Stimulated activated CD4-positive, alpha-beta T cell treated with anti-CD3 and anti-CD28 coated beads, Interleukin-4, amount 100 ng/mL, for 24 hours (primary cell): ENCODE data around the gene GALNT18.

Source experiments
- DNase-seq: peaks from one replicate; pipeline ENCODE4 v3.0.0-alpha.2; 2020

The GALNT18 gene

DNA sequence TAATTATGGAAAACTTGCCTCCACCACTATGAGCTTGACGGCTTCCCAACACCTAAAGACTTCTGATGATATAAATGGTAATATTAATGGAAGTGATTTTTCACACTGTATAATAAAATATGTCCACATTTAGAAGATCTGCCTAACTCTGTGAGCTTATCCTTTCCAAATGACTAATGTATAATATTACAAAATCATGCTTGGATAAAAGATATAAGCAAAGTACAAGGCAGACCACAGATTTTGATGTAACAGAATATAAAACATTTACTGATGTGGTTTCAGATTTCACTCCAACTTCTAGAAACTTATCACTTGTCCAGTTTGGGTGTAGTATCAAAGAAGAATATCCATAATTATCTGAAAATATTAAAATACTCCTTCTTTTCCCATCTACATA, 36.9 kb downstream of the GALNT18 start:
- DNase-seq, result no peak

- DNase-seq, result no peak
These were observed 37.3 kb downstream of the GALNT18 start for GRCh38 chr11:11584530-11584810.

- no peak for DNase-seq
These were observed 37.8 kb downstream of the GALNT18 start for GRCh38 chr11:11583801-11584529.

GRCh38 chr11:11582011-11582701, 39.6 kb downstream of the GALNT18 start:
- DNase-seq, result no peak

DNA sequence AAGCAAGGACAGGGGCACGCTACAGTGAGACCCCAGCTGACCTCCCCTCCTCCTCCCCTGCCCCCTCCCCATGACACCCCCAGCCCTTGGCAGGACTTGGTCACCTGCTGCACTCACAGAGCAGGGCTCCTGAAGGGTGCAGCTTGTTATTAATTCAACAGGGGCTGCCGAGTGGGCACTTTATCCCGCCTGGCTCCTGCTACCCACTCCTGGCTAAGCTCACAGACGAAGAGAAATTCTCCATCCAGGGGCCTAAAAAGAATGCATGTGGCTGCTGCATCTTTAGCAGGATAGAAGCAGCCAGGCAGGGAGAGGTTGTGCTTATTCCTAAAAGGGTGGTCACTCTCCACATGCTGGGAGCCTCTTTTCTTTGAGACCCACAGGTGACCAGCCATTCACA, 40.3 kb downstream of the GALNT18 start:
- no peak for DNase-seq

DNA sequence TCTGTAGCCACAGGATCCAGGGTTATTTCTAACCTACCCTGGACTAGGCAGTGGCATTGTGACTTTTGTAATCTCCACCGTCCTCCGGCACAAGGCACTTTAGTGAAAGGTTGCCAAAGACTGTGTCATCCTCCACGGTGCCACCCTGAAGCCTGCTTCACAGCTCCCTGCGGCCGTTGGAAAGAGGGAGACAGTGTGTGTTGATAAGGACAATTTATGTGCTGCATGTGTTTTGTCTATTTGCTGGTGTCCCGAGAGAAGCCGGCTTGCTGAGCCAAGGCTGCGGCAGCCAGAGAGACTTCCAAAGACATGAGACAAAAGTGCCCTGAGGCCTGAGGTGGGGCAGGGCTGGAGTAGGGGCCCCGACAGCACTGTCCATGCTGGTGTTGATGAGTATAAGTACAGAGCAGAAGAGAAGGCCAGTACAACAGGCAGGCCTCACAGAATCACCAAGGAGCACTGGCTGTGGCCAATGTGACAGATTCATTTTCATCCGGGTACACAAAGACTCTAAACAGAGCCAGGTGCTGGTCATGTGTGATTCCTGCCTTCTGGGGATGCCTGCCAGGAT, 40.9 kb downstream of the GALNT18 start:
- no peak for DNase-seq

- no peak for DNase-seq
These were observed 41.8 kb downstream of the GALNT18 start for GRCh38 chr11:11580012-11580411.

DNA sequence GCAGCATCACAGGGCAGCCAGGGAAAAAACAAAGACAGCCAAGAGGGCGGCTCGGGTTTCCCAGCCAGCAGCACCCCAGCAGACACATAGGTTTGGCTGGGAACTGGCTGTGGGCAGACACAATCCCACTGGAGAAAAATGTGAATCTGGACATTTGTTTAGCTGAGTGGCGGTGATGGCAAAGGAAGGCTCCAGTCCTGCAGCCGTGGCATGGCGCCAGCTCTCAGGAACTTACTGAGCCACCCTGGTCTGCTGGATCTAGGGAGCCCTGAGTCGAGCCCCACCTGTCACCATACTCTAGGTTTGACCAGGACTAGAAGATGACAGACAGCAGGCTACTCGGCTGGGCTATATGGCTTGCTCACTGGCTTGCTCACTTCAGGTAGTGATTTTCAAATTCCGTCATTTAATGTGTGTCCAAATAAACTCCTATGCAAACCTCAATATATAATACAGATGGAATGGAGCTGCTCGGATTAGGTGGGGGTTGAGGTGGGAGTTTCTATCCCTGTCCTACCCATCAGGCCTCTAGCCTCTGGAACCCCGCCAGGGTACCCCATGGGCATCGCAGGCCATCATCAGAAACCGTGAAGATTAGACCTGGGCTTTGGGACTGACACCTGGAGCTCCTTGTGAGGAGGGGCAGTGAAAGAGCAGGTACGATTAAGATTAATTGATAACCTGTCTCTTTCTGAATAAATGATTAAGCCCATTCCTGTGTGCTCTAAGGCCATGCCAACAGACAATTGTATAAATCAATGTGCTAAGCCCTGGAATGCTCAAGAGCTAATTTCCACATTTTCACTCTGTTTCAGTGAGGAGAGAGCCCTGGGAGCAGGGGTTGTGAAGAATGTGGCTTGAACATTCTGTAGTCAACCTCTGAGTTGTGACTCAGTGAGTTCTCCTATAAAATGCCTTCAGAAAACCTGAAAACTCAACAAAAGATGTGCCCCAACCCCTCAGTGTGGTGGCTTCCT, 42.5 kb downstream of the GALNT18 start:
- DNase-seq, result no peak

DNA sequence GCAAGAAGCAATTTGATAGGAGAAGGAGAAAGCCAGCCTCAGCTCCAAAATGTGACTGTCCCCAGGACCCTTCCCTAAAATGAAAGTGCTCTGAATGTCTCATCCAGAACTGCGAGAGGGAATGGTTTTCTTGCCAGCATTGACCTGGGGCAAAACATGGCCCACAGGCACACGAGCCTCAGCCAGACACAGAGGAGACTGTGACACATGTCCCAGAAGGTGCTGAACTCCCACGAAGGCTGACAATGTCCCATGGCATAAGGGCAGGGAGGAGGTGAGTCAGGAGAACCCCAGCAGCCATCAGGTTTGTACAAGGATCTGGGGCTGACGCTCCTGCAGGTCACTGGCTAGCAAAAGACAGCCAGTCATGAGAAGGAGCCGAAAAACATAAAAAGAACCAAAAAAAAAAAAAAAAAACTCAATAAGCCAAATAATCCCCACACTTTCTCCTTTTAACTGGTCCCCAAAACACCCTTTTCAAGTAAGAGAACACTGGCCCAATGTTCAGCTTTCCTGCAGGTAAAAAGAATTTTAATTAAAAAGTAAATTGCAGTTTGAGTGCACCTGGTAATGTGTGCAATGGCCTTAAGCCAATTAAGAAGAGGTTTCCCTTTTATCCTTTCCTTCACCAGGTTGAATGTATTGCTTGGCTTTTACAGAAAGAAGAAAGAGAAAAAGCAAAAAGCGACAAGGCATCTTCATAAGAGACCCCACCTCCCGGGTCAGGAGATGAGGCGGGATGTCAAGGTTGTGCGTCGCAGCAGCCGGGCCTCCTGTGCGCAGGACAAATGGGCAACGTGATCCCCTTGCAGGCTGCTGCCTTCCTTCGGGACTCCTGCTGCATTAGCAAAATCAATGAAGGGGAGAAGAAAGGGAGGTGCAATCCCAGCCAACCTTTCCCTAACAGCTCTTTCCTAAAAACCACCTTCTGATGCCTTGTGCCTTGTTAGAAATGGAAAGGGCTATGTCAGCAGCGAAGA, 43.6 kb downstream of the GALNT18 start:
- no peak for DNase-seq

DNA sequence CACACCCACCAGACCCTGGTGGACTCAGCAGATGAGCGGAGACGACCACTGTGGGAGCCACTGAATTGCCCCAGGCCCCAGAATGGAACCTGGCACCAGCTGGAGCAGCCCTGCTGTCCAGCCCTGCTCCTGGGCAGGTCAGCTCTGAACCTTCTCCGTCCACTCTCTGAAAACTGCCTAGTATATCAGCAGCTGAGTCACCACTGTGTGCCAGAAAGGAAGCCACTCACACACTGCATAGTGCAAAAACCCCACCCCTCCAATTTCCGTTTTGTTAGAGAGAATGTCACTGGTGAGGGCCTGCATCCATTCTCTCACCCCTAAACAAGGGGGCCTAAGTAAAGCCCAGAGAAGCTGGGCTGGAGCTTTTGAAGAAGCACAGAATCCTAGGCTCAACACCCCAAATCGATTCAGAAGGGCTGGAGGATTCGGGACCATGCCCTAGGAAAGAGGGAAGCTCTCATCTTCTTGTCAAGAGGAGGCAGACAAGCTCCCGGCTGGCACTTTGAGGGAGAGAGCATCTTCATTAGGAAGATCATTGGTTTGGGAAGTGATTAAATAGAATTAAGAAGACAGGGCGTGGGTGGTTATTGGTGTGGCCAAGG, 44.5 kb downstream of the GALNT18 start:
- no peak for DNase-seq

- no peak for DNase-seq
These were observed 47.2 kb downstream of the GALNT18 start for GRCh38 chr11:11574373-11575287.

DNA sequence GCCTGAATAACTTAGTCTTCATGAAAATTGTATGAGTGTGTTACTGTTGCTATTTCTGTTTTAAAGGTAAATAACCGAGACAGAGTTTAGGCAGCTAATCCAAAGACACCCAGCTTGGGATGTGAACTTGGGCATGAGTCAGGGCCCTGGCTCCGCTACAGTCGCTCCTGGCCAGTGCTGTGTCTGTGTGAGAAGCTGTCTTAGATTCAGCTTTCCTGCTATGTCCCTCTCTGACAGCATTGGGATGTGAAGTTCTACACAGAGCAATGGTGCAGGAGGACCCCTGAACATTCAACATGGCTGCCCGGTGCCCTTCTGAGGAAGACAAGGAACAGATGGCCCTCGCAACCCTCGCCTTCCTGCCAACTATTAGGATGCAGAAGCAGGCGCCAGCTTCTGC, 49.4 kb downstream of the GALNT18 start:
- DNase-seq, result no peak

- no peak for DNase-seq
These were observed 49.9 kb downstream of the GALNT18 start for GRCh38 chr11:11571893-11572292.

GRCh38 chr11:11570823-11571222, 51.0 kb downstream of the GALNT18 start:
- DNase-seq, result no peak

- DNase-seq, result no peak
These were observed 51.8 kb downstream of the GALNT18 start for GRCh38 chr11:11569936-11570491.

GRCh38 chr11:11568651-11569229, 53.1 kb downstream of the GALNT18 start:
- DNase-seq, result no peak

DNA sequence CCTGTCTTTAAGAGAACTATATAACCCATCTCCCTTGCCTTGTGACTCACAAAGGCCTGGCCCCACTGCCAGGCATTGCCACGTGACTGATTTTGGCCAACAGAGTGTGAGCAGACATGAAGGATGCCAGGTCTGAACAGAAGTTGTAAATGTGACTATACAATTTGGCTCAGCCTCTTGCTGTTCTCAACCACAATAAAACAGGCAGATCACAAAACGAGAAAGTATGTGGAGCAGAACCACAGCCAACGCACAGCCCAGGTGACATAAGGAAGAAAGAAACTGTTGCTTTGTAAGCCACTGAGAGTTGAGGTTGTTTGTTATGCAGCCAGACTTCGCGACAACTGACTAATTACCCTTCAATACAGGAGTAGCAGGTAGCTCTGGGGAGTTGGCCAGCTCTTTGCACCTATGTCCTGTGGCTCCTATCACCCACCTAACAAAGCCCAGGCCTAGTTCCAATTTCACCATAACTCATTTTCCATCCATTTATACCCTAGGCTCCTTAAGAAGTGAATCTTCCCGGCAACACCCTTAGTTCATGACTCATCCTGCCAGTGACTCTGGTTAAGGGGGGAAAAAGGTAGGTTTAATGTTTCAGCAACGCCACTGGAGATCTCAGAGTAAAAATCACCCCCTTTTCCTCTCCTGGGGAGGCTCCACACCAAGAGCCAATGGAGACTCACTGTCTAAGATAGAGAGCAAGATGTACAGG, 53.7 kb downstream of the GALNT18 start:
- no peak for DNase-seq

DNA sequence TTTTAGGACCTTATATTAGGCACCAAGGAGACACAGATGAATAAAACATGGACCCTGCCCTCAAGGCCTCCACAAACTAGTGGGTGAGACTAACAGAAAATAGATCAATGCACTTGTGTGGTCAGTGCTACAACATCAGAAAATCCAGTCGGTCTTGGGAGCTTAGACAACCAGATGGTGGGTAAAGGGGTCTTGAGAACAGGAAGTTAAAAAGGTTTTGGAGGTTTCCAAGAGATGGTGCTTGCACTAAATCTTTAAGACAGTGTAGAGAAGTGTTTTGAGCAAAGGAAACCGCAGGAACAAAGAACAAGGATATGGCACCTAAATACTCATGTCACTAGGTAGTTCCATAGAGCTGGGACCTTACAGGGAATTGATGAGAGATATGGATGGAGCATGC, 56.2 kb downstream of the GALNT18 start:
- DNase-seq, result no peak
